Skeletal muscle tissue (tissue), 4 donors: ENCODE data around the gene ARHGEF26. TPM values are rescaled to one million over a fixed set of nuclear protein-coding genes. Genes with fewer than 3 reads are reported as not detected.

Source experiments
- H3K27ac ChIP-seq: one replicate; pipeline ENCODE4 v1.7.0; 2013; ENCODE audit warnings: mild to moderate bottlenecking, low read depth, low read length, inconsistent platforms
- H3K27me3 ChIP-seq, 3 donors: one replicate each; pipeline ENCODE4 v1.7.0; 2013; ENCODE audit warnings: low read length in 3 of 3; ENCODE audit not compliant: control insufficient read depth in 3 of 3, insufficient read depth in 3 of 3
- H3K36me3 ChIP-seq, 3 donors: one replicate each; pipeline ENCODE4 v1.7.0; 2013; ENCODE audit warnings: low read length in 3 of 3; ENCODE audit not compliant: control insufficient read depth in 3 of 3, insufficient read depth in 3 of 3
- H3K4me1 ChIP-seq, 3 donors: one replicate each; pipeline ENCODE4 v1.7.0; 2013; ENCODE audit warnings: low read length in 3 of 3, mild to moderate bottlenecking in 3 of 3; ENCODE audit not compliant: control insufficient read depth in 3 of 3, insufficient read depth in 3 of 3
- H3K4me3 ChIP-seq, 3 donors: one replicate each; pipeline ENCODE4 v1.7.0; 2013; ENCODE audit warnings: low read length in 3 of 3
- H3K9ac ChIP-seq, 3 donors: one replicate each; pipeline ENCODE4 v1.7.0; 2013; ENCODE audit warnings: low read length in 3 of 3, mild to moderate bottlenecking in 3 of 3, moderate library complexity in 2 of 3, low read depth in 1 of 3
- H3K9me3 ChIP-seq, 3 donors: one replicate each; pipeline ENCODE4 v1.7.0; 2013; ENCODE audit warnings: low read length in 3 of 3; ENCODE audit not compliant: control insufficient read depth in 3 of 3
- total RNA-seq: library from RNA; depleted of rRNA; stranded (reverse); fragments of >200 nt; gene quantifications from one replicate; pipeline ENCODE4 v1.2.3, GENCODE V29; 2014
- donor health status: Osteomylitis.

Gene ARHGEF26
- total RNA-seq, 1 donor from 2014 or later = 7.3 TPM

GRCh38 chr3:154149286-154149685 lies 28.1 kb downstream of the ARHGEF26 start:
- Histone ChIP-seq H3K9me3 (no peaks in the 10 kb centered on the region), H3K36me3 (no peaks in the 10 kb centered on the region), H3K4me1 (no peaks in the 10 kb centered on the region), H3K27me3 (no peaks in the 10 kb centered on the region), H3K9ac (no peak overlapping the region), H3K27ac (no peak overlapping the region), H3K4me3 (no peak overlapping the region)

- Histone ChIP-seq H3K4me1 (no peaks in the 10 kb centered on the region), H3K36me3 (no peaks in the 10 kb centered on the region), H3K27me3 (no peaks in the 10 kb centered on the region), H3K9ac (no peak overlapping the region), H3K4me3 (no peak overlapping the region), H3K27ac (no peak overlapping the region), H3K9me3 (no peaks in the 10 kb centered on the region)
Measured at GRCh38 chr3:154151969-154152368, 30.8 kb downstream of the ARHGEF26 start.

- Histone ChIP-seq H3K27me3 (no peaks in the 10 kb centered on the region), H3K9ac (no peak overlapping the region), H3K27ac (no peak overlapping the region), H3K4me1 (no peaks in the 10 kb centered on the region), H3K36me3 (no peaks in the 10 kb centered on the region), H3K4me3 (no peak overlapping the region), H3K9me3 (no peaks in the 10 kb centered on the region)
Measured at GRCh38 chr3:154152741-154153140, 31.6 kb downstream of the ARHGEF26 start.

GRCh38 chr3:154156530-154156929 lies 35.3 kb downstream of the ARHGEF26 start:
- no peaks in the 10 kb centered on the region for H3K36me3 ChIP-seq
- H3K9me3 ChIP-seq = no peaks in the 10 kb centered on the region
- no peaks in the 10 kb centered on the region for H3K4me1 ChIP-seq
- no peak overlapping the region for H3K4me3 ChIP-seq
- no peak overlapping the region for H3K27ac ChIP-seq
- no peak overlapping the region for H3K9ac ChIP-seq
- no peaks in the 10 kb centered on the region for H3K27me3 ChIP-seq

GRCh38 chr3:154161806-154162205 lies 40.6 kb downstream of the ARHGEF26 start:
- Histone ChIP-seq H3K4me1 (no peaks in the 10 kb centered on the region), H3K9ac (no peak overlapping the region), H3K4me3 (no peak overlapping the region), H3K9me3 (no peaks in the 10 kb centered on the region), H3K27me3 (no peaks in the 10 kb centered on the region), H3K36me3 (no peaks in the 10 kb centered on the region), H3K27ac (no peak overlapping the region)

GRCh38 chr3:154164387-154164786 lies 43.2 kb downstream of the ARHGEF26 start:
- Histone ChIP-seq H3K9me3 (no peaks in the 10 kb centered on the region), H3K27me3 (no peaks in the 10 kb centered on the region), H3K27ac (no peak overlapping the region), H3K9ac (no peak overlapping the region), H3K4me3 (no peak overlapping the region), H3K4me1 (no peaks in the 10 kb centered on the region), H3K36me3 (no peaks in the 10 kb centered on the region)

- Histone ChIP-seq H3K9me3 (no peaks in the 10 kb centered on the region), H3K27ac (no peak overlapping the region), H3K4me1 (no peaks in the 10 kb centered on the region), H3K27me3 (no peaks in the 10 kb centered on the region), H3K9ac (no peak overlapping the region), H3K36me3 (no peaks in the 10 kb centered on the region), H3K4me3 (no peak overlapping the region)
Measured at GRCh38 chr3:154168998-154169795, 48.0 kb downstream of the ARHGEF26 start.

- Histone ChIP-seq H3K27ac (no peak overlapping the region), H3K9me3 (no peaks in the 10 kb centered on the region), H3K9ac (no peak overlapping the region)
Measured at GRCh38 chr3:154169796-154170110, 48.6 kb downstream of the ARHGEF26 start.

GRCh38 chr3:154170300-154170699 lies 49.1 kb downstream of the ARHGEF26 start:
- Histone ChIP-seq H3K9me3 (no peaks in the 10 kb centered on the region), H3K4me3 (no peak overlapping the region), H3K9ac (no peak overlapping the region), H3K36me3 (no peaks in the 10 kb centered on the region), H3K27me3 (no peaks in the 10 kb centered on the region), H3K4me1 (no peaks in the 10 kb centered on the region), H3K27ac (no peak overlapping the region)

More at GRCh38 chr3:154169796-154170110, 48.6 kb downstream of the ARHGEF26 start:
- no peak overlapping the region for H3K4me3 ChIP-seq
- H3K36me3 ChIP-seq = no peaks in the 10 kb centered on the region
- no peaks in the 10 kb centered on the region for H3K4me1 ChIP-seq
- H3K27me3 ChIP-seq = no peaks in the 10 kb centered on the region

GRCh38 chr3:154175041-154175440 lies 53.9 kb downstream of the ARHGEF26 start:
- no peaks in the 10 kb centered on the region for H3K9me3 ChIP-seq
- no peak overlapping the region for H3K9ac ChIP-seq
- H3K36me3 ChIP-seq = no peaks in the 10 kb centered on the region
- no peaks in the 10 kb centered on the region for H3K4me1 ChIP-seq
- no peak overlapping the region for H3K27ac ChIP-seq
- no peaks in the 10 kb centered on the region for H3K27me3 ChIP-seq
- no peak overlapping the region for H3K4me3 ChIP-seq
